ENCODE results near the gene NUDC.
"Not testable (repeated sequence)": the region's sequence is repeated elsewhere in the genome, so short reads cannot be mapped to it uniquely, and the experiment has no call there.

The NUDC gene

DNA sequence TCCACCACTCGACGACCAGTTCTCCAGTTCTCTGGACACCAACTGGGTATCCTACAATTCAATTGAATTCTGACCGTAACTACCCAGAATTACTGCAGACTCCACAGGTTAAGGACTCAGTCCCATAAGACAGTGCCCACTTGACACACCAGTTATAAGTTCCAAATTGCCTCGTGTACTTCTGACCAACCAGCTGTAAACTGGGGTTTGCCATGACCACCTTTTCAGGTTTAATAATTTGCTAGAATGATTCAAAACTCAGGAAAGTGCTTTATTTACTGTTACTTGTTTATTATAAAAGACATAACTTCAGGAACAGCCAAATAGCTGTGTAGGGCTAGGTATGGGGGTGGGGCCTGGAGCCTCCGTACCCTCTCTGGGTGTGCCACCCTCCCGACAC is 15.3 kb downstream of the NUDC start:
- H3K9me3 Mint-ChIP-seq = no peaks in the 10 kb centered on the region
- no peaks in the 10 kb centered on the region for H3K4me1 Mint-ChIP-seq (ENCODE audit: low read depth)
- peaks cover 55% of the 10 kb centered on the region for H3K36me3 Mint-ChIP-seq (ENCODE audit: low read depth)
- no peaks in the 10 kb centered on the region for H3K27me3 Mint-ChIP-seq
- no peak overlapping the region for H3K27ac Mint-ChIP-seq
- no peak overlapping the region for H3K4me3 Mint-ChIP-seq

DNA sequence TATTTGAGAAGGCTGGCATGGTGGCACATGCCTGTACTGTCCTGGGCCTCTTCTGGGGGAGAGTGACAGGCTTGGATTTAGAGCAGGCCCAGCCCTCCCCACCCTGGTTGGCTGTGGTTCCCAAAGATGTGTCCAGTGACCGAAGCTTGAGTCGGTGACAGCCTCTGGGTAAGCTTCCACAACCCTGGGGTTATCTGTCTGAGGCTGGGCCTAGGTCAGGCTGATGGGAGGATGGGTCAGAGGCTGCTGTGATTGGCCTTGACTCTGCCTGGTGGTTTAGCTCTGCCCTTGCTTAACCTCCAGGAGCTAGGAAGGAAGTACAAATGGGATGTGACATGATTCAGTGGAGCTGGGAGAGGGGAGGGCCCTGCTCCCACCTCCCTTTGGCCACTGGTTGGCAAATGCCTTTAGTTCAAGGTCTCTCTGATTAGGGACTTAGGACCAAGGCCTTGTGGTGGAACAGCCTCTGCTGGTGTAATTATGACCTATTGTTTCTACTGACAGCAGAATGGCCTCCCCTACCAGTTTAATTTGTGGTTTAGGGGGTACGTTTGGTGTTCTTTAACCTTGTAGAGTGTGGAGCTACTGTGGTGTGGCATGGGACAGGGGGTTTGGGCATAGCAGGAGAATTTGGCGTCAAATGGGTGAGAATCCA is 16.6 kb downstream of the NUDC start:
- Mint-ChIP-seq H3K4me1 (ENCODE audit: low read depth) (no peaks in the 10 kb centered on the region), H3K4me3 (no peak overlapping the region), H3K9me3 (no peaks in the 10 kb centered on the region), H3K27ac (no peak overlapping the region), H3K27me3 (no peaks in the 10 kb centered on the region), H3K36me3 (ENCODE audit: low read depth) (peaks cover 57% of the 10 kb centered on the region)

DNA sequence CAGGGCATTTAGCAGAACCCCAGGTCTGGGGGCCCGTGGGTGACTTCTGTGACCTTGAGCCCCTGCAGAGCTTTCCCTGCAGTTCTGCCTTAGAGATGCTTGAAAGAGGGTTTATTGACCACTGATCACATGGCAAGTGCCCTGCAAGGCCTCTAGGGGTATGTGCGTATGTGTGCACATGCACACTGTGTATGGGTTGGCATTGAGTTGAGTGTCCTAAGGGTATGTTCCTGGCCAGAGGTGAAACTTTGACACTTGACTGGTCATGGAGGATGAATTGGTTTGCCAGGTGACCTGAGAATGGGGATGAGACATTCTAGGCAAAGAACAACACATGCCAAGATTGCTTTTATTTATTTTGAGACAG is 17.1 kb downstream of the NUDC start:
- Mint-ChIP-seq H3K4me3 (no peak overlapping the region), H3K36me3 (ENCODE audit: low read depth) (peaks cover 57% of the 10 kb centered on the region), H3K27ac (no peak overlapping the region), H3K4me1 (ENCODE audit: low read depth) (no peaks in the 10 kb centered on the region), H3K9me3 (no peaks in the 10 kb centered on the region), H3K27me3 (no peaks in the 10 kb centered on the region)

DNA sequence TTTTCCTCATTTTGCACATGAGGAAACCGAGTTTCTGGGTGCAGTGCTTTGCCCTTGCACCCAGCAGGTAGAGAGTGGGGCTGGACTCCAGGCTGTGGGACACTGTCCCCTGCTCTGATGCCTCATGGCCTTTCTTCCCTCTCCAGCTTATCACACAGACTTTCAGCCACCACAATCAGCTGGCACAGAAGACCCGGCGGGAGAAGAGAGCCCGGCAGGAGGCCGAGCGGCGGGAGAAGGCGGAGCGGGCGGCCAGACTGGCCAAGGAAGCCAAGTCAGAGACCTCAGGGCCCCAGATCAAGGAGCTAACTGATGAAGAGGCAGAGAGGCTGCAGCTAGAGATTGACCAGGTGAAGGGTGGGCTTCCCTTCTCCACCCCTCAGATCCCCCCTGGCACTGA is 19.8 kb downstream of the NUDC start:
- no peaks in the 10 kb centered on the region for H3K27me3 Mint-ChIP-seq
- H3K4me1 Mint-ChIP-seq (ENCODE audit: low read depth) = no peaks in the 10 kb centered on the region
- H3K9me3 Mint-ChIP-seq = no peaks in the 10 kb centered on the region
- no peak overlapping the region for H3K27ac Mint-ChIP-seq
- H3K36me3 Mint-ChIP-seq (ENCODE audit: low read depth) = peaks cover 58% of the 10 kb centered on the region
- no peak overlapping the region for H3K4me3 Mint-ChIP-seq

DNA sequence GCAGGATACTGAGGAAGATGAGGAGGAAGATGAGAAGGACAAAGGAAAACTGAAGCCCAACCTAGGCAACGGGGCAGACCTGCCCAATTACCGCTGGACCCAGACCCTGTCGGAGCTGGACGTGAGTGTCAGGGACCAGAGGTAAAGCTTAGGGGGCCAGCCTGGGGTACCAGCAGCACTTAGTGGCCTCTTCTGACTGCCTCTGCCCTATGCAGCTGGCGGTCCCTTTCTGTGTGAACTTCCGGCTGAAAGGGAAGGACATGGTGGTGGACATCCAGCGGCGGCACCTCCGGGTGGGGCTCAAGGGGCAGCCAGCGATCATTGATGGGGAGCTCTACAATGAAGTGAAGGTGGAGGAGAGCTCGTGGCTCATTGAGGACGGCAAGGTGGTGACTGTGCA is 21.1 kb downstream of the NUDC start:
- Mint-ChIP-seq H3K4me1 (ENCODE audit: low read depth) (no peaks in the 10 kb centered on the region), H3K4me3 (no peak overlapping the region), H3K27me3 (no peaks in the 10 kb centered on the region), H3K9me3 (no peaks in the 10 kb centered on the region), H3K36me3 (ENCODE audit: low read depth) (peaks cover 56% of the 10 kb centered on the region), H3K27ac (peak overlapping the region; percentile 33)

DNA sequence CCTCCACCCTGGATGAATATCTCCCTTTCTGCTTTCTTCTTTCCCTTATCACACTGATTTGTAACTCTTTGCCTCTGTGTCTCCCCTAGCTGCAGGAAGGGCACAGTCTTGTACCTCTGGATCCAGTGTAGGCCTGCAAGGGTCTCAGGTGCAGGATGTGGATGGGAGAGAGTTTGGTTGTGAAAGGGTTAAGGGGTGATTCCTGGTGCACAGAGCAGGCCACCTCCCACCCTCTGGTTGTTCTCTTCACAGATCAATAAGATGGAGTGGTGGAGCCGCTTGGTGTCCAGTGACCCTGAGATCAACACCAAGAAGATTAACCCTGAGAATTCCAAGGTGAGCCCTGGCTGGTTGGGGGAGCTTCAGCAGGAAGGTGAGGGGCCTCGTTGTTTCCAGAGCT is 23.6 kb downstream of the NUDC start:
- no peaks in the 10 kb centered on the region for H3K4me1 Mint-ChIP-seq (ENCODE audit: low read depth)
- no peak overlapping the region for H3K4me3 Mint-ChIP-seq
- H3K27ac Mint-ChIP-seq = no peak overlapping the region
- peaks cover 42% of the 10 kb centered on the region for H3K36me3 Mint-ChIP-seq (ENCODE audit: low read depth)
- H3K27me3 Mint-ChIP-seq = no peaks in the 10 kb centered on the region
- H3K9me3 Mint-ChIP-seq = no peaks in the 10 kb centered on the region

DNA sequence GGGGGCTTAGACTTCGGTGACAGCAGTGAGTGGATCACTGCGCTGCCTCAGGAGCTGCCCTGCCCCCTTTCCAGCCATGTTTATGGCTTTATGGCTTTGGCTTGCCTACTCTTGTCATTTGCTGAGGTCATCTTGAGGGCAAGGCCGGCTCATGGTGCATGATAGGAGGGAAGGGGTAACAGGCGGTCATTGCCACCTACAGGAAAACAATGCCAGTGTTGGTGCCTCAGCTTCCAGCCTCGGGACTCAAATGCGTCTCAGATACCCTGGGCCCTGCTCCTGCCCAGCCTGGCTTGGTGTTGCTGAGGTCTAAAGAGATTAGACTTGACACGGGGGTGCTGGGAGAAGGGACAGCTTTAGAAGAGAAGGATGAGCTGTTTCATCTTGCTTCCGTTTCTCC is 24.2 kb downstream of the NUDC start:
- Mint-ChIP-seq H3K36me3 (ENCODE audit: low read depth) (peaks cover 42% of the 10 kb centered on the region), H3K27me3 (no peaks in the 10 kb centered on the region), H3K27ac (no peak overlapping the region), H3K4me1 (ENCODE audit: low read depth) (no peaks in the 10 kb centered on the region), H3K9me3 (no peaks in the 10 kb centered on the region), H3K4me3 (no peak overlapping the region)

DNA sequence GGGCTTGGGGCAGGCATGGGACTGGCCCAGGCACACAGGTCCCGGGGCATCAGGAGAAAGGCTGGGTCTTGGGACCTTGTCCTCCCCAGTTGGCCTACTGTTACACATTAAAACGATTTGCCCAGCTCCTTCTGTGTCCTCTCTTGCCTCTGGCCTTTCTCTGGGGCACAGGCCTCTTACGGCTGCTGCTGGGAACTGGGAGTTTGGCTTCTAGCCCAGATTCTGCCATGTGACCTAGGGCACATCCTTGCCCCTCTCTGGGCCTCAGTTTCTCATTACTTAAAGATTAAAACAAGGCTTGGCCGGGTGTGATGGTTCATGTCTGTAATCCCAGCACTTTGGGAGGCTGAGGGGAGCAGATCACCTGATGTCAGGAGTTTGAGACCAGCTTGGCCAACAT is 24.7 kb downstream of the NUDC start:
- no peaks in the 10 kb centered on the region for H3K9me3 Mint-ChIP-seq
- no peak overlapping the region for H3K4me3 Mint-ChIP-seq
- H3K27me3 Mint-ChIP-seq = no peaks in the 10 kb centered on the region
- H3K4me1 Mint-ChIP-seq (ENCODE audit: low read depth) = no peaks in the 10 kb centered on the region
- peak overlapping the region; percentile 26 for H3K27ac Mint-ChIP-seq
- H3K36me3 Mint-ChIP-seq (ENCODE audit: low read depth) = peaks cover 40% of the 10 kb centered on the region

DNA sequence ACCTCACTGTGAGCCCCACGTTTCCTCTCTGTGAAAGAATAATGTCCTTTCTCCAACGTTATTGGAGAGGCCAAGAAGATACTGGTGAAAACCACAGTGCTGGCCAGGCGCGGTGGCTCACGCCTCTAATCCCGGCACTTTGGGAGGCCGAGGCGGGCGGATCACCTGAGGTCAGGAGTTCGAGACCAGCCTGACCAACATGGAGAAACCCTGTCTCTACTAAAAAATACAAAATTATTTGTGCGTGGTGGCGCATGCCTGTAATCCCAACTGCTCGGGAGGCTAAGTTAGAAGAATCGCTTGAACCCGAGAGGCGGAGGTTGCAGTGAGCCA is 27.1 kb downstream of the NUDC start:
- H3K27ac Mint-ChIP-seq; H3K4me1 Mint-ChIP-seq (ENCODE audit: low read depth); H3K27me3 Mint-ChIP-seq; H3K4me3 Mint-ChIP-seq; H3K9me3 Mint-ChIP-seq: not testable (repeated sequence)
- peaks cover 23% of the 10 kb centered on the region for H3K36me3 Mint-ChIP-seq (ENCODE audit: low read depth)

DNA sequence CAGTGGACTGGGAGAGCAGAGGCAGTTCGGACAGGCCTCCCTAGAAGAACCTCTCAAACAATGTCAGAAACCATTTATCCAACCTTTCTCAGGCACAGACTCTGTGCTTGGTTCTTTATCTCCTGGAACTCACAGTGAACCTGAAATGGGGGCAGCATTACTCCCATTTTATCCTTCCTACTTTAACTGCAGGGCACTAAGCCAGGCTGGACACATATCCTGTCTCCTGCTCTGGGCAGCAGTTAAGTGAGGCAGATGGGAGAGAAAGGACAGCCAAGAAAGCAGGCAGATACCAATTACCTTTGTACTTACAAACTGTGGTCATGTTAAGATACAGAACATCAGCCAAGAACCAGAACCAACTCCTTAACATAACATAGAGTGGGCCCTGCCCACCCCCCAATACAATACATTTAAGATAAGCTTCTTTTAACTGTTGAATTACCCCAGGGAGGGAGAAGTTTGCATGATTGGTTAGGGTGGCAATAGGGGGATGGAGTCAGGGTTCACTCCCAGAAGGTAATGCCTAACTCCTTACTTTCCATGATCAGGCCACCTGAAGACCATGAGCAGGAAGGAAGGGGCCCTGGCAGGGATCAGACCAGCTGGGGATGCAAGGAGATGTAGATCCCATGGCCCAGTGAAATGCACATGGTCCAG is 27.9 kb downstream of the NUDC start:
- Mint-ChIP-seq H3K27me3 (no peaks in the 10 kb centered on the region), H3K27ac (no peak overlapping the region), H3K36me3 (ENCODE audit: low read depth) (peaks cover 22% of the 10 kb centered on the region), H3K4me1 (ENCODE audit: low read depth) (no peaks in the 10 kb centered on the region), H3K9me3 (no peaks in the 10 kb centered on the region), H3K4me3 (no peak overlapping the region)

DNA sequence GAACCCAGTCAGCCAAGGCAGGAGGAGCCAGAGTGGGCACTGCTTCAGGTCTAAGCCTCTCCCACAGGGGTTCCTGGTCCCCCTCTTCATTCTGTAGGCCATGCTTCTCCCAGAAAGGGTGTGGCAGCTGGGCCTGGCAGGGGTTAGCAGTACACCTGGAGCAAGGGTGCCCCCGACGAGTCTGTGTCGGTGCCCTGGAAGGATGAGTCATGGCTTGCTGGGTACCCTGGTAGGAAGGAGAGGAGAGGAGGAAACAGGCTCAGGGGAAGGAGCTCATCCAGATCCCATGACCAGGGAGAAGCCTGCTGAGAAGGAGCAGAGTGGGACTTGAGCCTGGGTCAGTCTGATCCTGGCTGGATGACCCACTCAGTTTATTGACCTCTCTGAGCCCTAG is 28.4 kb downstream of the NUDC start:
- peaks cover 21% of the 10 kb centered on the region for H3K36me3 Mint-ChIP-seq (ENCODE audit: low read depth)
- no peaks in the 10 kb centered on the region for H3K4me1 Mint-ChIP-seq (ENCODE audit: low read depth)
- H3K27ac Mint-ChIP-seq = no peak overlapping the region
- no peak overlapping the region for H3K4me3 Mint-ChIP-seq
- no peaks in the 10 kb centered on the region for H3K27me3 Mint-ChIP-seq
- H3K9me3 Mint-ChIP-seq = no peaks in the 10 kb centered on the region

DNA sequence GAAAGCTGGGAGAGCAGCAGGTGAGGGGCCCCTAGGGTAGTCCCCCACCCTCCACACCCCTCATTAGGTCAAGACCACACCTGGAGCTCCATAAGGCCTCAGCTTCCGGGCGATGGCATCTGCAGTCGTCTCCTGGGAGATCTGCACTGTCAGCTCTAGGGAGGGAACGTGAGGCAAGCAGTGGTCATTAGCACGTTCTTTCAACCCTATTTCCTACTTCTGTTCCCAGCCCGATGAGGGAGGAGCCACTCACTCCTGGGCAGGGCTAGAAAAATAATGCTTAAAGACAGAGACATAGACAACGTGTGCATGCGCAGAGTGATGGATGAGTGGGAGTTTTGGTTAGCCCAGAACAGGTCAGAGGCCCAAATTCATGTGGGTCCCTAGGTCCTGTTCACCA is 29.1 kb downstream of the NUDC start:
- Mint-ChIP-seq H3K9me3 (no peaks in the 10 kb centered on the region), H3K27ac (no peak overlapping the region), H3K36me3 (ENCODE audit: low read depth) (peaks cover 14% of the 10 kb centered on the region), H3K4me1 (ENCODE audit: low read depth) (no peaks in the 10 kb centered on the region), H3K27me3 (no peaks in the 10 kb centered on the region), H3K4me3 (no peak overlapping the region)

DNA sequence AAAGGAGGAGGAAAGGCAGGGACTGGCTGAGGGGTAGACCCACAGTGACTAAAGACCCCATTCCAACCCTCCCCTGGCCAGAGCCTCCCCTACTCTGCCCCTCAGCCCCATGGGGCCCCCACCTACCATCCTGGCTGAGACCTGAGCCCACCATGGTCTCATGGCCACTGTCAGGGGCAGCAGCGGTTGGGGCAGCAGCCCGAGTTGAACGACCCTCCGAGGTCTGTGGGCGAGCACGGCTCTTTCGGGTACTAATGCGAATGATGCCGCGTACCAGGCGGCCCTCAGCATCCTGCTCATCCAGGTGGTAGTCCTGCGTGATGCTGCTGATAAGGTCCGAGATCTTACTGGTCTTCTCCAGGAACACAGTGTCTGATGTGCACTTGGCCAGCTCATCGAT is 29.7 kb downstream of the NUDC start:
- H3K9me3 Mint-ChIP-seq = no peaks in the 10 kb centered on the region
- H3K4me1 Mint-ChIP-seq (ENCODE audit: low read depth) = no peaks in the 10 kb centered on the region
- no peak overlapping the region for H3K27ac Mint-ChIP-seq
- no peak overlapping the region for H3K4me3 Mint-ChIP-seq
- H3K36me3 Mint-ChIP-seq (ENCODE audit: low read depth) = peaks cover 8% of the 10 kb centered on the region
- H3K27me3 Mint-ChIP-seq = no peaks in the 10 kb centered on the region

DNA sequence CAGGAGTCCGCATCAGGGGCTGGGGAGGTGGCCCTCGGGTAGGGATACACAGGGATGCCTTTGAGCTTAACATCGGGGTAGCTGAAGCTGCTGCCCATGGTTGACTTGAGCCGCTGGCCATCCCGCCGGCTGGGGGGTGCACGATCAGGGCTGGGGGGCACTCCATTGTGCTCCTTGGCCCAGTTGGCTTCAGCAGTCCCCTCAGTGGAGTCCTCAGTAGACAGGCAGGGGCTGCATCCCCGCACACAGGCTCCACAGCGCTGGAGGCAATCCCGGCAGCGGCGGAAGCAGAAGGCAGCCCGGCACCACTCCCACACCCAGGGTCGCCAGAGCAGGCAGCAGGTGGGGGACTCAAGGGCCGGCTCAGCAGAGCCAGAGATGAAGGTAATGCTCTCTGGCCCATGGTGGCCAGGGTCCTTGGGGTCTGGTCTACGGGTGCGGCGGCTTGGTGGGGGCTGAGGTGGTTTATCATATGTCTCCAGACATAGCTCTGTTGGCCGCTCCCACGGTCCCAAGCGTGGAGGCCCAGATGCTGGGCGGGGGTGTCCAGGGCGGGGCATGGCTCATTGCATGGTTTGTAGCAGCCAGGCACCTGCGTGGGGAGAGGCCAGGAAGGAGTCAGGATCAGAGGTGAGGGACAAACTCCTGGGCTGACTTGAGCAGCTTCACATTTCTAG is 30.4 kb downstream of the NUDC start:
- H3K27me3 Mint-ChIP-seq = no peaks in the 10 kb centered on the region
- H3K27ac Mint-ChIP-seq = no peak overlapping the region
- H3K9me3 Mint-ChIP-seq = no peaks in the 10 kb centered on the region
- H3K36me3 Mint-ChIP-seq (ENCODE audit: low read depth) = peaks cover 2% of the 10 kb centered on the region
- no peak overlapping the region for H3K4me3 Mint-ChIP-seq
- H3K4me1 Mint-ChIP-seq (ENCODE audit: low read depth) = no peaks in the 10 kb centered on the region

DNA sequence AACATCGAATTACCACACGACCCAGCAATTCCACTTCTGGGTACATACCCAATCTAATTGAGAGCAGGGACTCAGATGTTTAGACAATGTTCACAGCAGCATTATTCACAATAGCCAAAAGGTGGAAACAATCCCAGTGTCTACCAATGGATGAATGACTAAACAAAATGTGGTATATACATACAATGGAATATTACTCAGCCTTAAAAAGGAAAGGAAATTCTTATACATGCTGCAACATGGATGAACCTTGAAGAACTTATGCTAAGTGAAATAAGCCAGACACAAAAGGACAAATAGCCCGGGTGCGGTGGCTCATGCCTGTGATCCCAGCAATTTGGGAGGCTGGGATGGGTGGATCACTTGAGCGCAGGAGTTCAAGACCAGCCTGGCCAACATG is 31.8 kb downstream of the NUDC start:
- Mint-ChIP-seq H3K27ac (no peak overlapping the region), H3K9me3 (no peaks in the 10 kb centered on the region), H3K27me3 (peaks cover 4% of the 10 kb centered on the region), H3K36me3 (ENCODE audit: low read depth) (no peaks in the 10 kb centered on the region), H3K4me1 (ENCODE audit: low read depth) (no peaks in the 10 kb centered on the region), H3K4me3 (no peak overlapping the region)

DNA sequence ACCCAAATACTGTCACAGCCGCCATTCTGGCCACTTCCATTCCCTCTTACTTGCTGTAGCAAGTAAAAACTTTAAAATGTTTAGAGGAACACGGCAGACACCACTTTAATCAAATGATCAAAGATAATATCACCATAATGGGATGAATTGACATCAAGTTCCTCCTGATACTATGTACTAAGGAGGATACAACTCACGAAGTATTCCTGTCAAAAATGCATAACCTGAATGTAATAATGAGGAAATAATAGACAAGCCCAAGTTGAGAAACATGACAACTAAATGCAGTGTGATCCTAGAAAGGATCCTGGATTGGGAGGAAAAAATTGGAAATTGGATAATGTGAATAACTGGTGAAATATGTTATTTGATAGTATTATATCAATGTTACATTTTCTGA is 34.8 kb downstream of the NUDC start:
- Mint-ChIP-seq H3K36me3 (ENCODE audit: low read depth) (no peaks in the 10 kb centered on the region), H3K27ac (no peak overlapping the region), H3K4me3 (no peak overlapping the region), H3K4me1 (ENCODE audit: low read depth) (peaks cover 5% of the 10 kb centered on the region), H3K9me3 (no peaks in the 10 kb centered on the region), H3K27me3 (peaks cover 22% of the 10 kb centered on the region)

All from stimulated activated naive CD8-positive, alpha-beta T cell treated with anti-CD3 and anti-CD28 coated beads, Interleukin-15, Interleukin-2, amounts not matched to agents 100 ng/mL and 50 ng/mL, for 24 hours (primary cell).